Prostate gland (tissue), 2 donors: ENCODE measurements around the gene AGPAT4.

ENCODE experiments used
- POLR2A ChIP-seq: fragments of 450-650 bp; IDR thresholded peaks from one replicate; pipeline ENCODE4 v1.6.1; 2016; ENCODE audit warnings: antibody characterized with exemption, mild to moderate bottlenecking
- POLR2AphosphoS5 ChIP-seq: sonication (generic); formaldehyde crosslinking; IDR thresholded peaks from one replicate; pipeline ENCODE4 v1.6.1; 2017; ENCODE audit warnings: antibody characterized with exemption
- TF ChIP-seq, protein P1 (sequence below), 4 experiments: fragments of 200-600 bp in 2 of 4; fragments of 450-650 bp in 2 of 4; sonication (generic) in 2 of 4; IDR thresholded peaks; 1 replicate in 3 of 4; 2 replicates in 1 of 4; pipeline ENCODE4 v1.5.1; 2016 to 2019; ENCODE audit warnings: antibody characterized with exemption in 4 of 4, mild to moderate bottlenecking in 2 of 4, moderate library complexity in 2 of 4

DNA sequence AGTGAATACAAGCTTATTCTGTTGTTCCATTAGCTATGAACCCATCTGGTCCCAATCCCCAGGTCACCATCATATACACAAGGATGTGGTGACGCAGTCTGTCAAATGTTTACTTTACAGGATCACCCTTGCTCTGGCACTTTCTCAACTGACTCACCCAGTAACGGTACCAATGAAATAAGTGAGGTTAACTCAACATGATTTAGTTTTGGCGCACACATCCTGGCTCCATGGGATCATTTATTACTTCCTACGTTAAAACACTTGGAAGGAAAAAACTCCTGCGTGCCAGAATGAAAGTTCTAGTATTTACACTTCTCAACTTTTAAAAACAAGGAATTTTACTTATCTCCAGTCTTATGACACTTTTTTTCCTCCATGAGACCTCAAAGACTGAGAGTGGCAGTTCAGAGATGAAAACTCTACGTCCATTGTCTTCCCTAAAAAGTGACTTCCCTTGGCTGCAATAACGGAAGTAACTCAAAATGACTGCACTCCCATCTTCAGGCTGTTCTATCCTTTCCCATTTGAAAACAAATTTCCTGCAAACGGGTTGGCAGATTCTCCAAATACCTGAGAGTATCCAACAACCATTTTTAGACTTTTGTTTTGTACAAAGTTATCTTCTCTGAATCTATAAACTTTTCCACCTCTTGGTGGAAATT, 15.9 kb downstream of the AGPAT4 start:
- TF ChIP-seq, protein P1, sequence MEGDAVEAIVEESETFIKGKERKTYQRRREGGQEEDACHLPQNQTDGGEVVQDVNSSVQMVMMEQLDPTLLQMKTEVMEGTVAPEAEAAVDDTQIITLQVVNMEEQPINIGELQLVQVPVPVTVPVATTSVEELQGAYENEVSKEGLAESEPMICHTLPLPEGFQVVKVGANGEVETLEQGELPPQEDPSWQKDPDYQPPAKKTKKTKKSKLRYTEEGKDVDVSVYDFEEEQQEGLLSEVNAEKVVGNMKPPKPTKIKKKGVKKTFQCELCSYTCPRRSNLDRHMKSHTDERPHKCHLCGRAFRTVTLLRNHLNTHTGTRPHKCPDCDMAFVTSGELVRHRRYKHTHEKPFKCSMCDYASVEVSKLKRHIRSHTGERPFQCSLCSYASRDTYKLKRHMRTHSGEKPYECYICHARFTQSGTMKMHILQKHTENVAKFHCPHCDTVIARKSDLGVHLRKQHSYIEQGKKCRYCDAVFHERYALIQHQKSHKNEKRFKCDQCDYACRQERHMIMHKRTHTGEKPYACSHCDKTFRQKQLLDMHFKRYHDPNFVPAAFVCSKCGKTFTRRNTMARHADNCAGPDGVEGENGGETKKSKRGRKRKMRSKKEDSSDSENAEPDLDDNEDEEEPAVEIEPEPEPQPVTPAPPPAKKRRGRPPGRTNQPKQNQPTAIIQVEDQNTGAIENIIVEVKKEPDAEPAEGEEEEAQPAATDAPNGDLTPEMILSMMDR (IDR thresholded peaks at IDR 0.05) = no peak
- TF ChIP-seq POLR2A (no peak), POLR2AphosphoS5 (peak; percentile 17)
